Activated gamma-delta T cell (primary cell): ENCODE data around the gene OR51V1.
"Not testable (repeated sequence)": the region's sequence is repeated elsewhere in the genome, so short reads cannot be mapped to it uniquely, and the experiment has no call there.

Experiments used
- DNase-seq: peaks from one replicate; lab custom pipeline; 2025; lab: John Stamatoyannopoulos, UW
- total RNA-seq, 2 donors: gene quantifications; one replicate each; lab custom pipeline; 2026; lab: John Stamatoyannopoulos, UW

The OR51V1 gene
- 0 reads per million in 2 donors for total RNA-seq

GRCh38 chr11:5200582-5200981 is at the start of gene OR51V1:
OR51V1 (minus strand) TSS chr11:5200682; CDS start chr11:5200682, 0 bp downstream.
- DNase-seq = no peak

- not testable (repeated sequence) for DNase-seq
These were observed 49.4 kb upstream of the OR51V1 start, which contains the start of gene HBG1 for GRCh38 chr11:5249807-5250396. HBG1 (minus strand) TSS chr11:5249857; CDS start chr11:5249804, 53 bp downstream.

- not testable (repeated sequence) for DNase-seq
These were observed 48.0 kb upstream of the OR51V1 start for GRCh38 chr11:5248498-5248897.

- no peak for DNase-seq
These were observed 47.1 kb upstream of the OR51V1 start for GRCh38 chr11:5247472-5248192.

GRCh38 chr11:5246772-5247471 is 46.4 kb upstream of the OR51V1 start:
- DNase-seq = no peak

- no peak for DNase-seq
These were observed 44.7 kb upstream of the OR51V1 start for GRCh38 chr11:5245155-5245554.

- no peak for DNase-seq
These were observed 43.3 kb upstream of the OR51V1 start for GRCh38 chr11:5243816-5244180.

GRCh38 chr11:5242933-5243815 is 42.7 kb upstream of the OR51V1 start:
- no peak for DNase-seq

- DNase-seq = no peak
These were observed 41.7 kb upstream of the OR51V1 start for GRCh38 chr11:5242208-5242607.

GRCh38 chr11:5241458-5241857 is 41.0 kb upstream of the OR51V1 start:
- no peak for DNase-seq

GRCh38 chr11:5240458-5240857 is 40.0 kb upstream of the OR51V1 start:
- DNase-seq = no peak

GRCh38 chr11:5240056-5240455 is 39.6 kb upstream of the OR51V1 start:
- no peak for DNase-seq

- no peak for DNase-seq
These were observed 38.6 kb upstream of the OR51V1 start for GRCh38 chr11:5239046-5239445.

- DNase-seq = no peak
These were observed 38.0 kb upstream of the OR51V1 start for GRCh38 chr11:5238486-5238885.

GRCh38 chr11:5237420-5237819 is 36.9 kb upstream of the OR51V1 start:
- DNase-seq = no peak

- no peak for DNase-seq
These were observed 35.0 kb upstream of the OR51V1 start for GRCh38 chr11:5235364-5236095.

GRCh38 chr11:5234381-5234834 is 33.9 kb upstream of the OR51V1 start, which contains the start of gene HBD:
HBD (minus strand) TSS chr11:5234483; CDS start chr11:5234433, 50 bp downstream.
- DNase-seq = no peak

GRCh38 chr11:5233307-5233706 is 32.8 kb upstream of the OR51V1 start:
- no peak for DNase-seq

- DNase-seq = no peak
These were observed 32.3 kb upstream of the OR51V1 start for GRCh38 chr11:5232821-5233220.

GRCh38 chr11:5232176-5232575 is 31.7 kb upstream of the OR51V1 start:
- no peak for DNase-seq

- no peak for DNase-seq
These were observed 30.6 kb upstream of the OR51V1 start for GRCh38 chr11:5231111-5231510.
